Stimulated activated CD8-positive, alpha-beta memory T cell treated with anti-CD3 and anti-CD28 coated beads, Interleukin-15, amount 100 ng/mL, for 48 hours (primary cell): ENCODE results near the gene ETFBKMT.

Experiments
- DNase-seq, 2 donors: peaks; one replicate each; pipeline ENCODE4 v3.0.0-alpha.2; 2020; ENCODE audit warnings: low read depth in 2 of 2

The ETFBKMT gene

GRCh38 chr12:31659087-31659942 is at the start of gene ETFBKMT:
Gene ETFBKMT (plus strand): TSS chr12:31659688. CDS start chr12:31661954, 2,266 bp downstream.
- DNase-seq: peak; percentile 86 to 91

GRCh38 chr12:31612819-31613218 is 46.7 kb upstream of the ETFBKMT start:
- no peak for DNase-seq

GRCh38 chr12:31618228-31619025 is 41.1 kb upstream of the ETFBKMT start:
- DNase-seq: no peak

GRCh38 chr12:31620311-31620710 is 39.2 kb upstream of the ETFBKMT start:
- no peak for DNase-seq

GRCh38 chr12:31622038-31622437 is 37.5 kb upstream of the ETFBKMT start:
- DNase-seq: no peak

GRCh38 chr12:31626270-31626995 is 33.1 kb upstream of the ETFBKMT start:
- no peak for DNase-seq

- DNase-seq: no peak
Measured at GRCh38 chr12:31627456-31628054, 31.9 kb upstream of the ETFBKMT start.

GRCh38 chr12:31629756-31630732 is 29.4 kb upstream of the ETFBKMT start:
- no peak for DNase-seq

GRCh38 chr12:31631023-31631724 is 28.3 kb upstream of the ETFBKMT start:
- DNase-seq: no peak

GRCh38 chr12:31631809-31632208 is 27.7 kb upstream of the ETFBKMT start:
- no peak for DNase-seq

GRCh38 chr12:31633464-31633863 is 26.0 kb upstream of the ETFBKMT start:
- no peak for DNase-seq

GRCh38 chr12:31634620-31635019 is 24.9 kb upstream of the ETFBKMT start:
- DNase-seq: no peak

- DNase-seq: no peak
Measured at GRCh38 chr12:31641509-31642090, 17.9 kb upstream of the ETFBKMT start.

GRCh38 chr12:31644536-31644935 is 15.0 kb upstream of the ETFBKMT start:
- DNase-seq: no peak

- no peak for DNase-seq
Measured at GRCh38 chr12:31645924-31646323, 13.6 kb upstream of the ETFBKMT start.

- DNase-seq: no peak
Measured at GRCh38 chr12:31647086-31647491, 12.4 kb upstream of the ETFBKMT start.

- no peak for DNase-seq
Measured at GRCh38 chr12:31650918-31651317, 8.6 kb upstream of the ETFBKMT start.

GRCh38 chr12:31651893-31652521 is 7.5 kb upstream of the ETFBKMT start:
- DNase-seq: no peak

- no peak for DNase-seq
Measured at GRCh38 chr12:31655208-31655607, 4.3 kb upstream of the ETFBKMT start.
